ENCODE results near the gene ALS2. TPM values are rescaled to one million over a fixed set of nuclear protein-coding genes. Genes with fewer than 3 reads are reported as not detected.
"Not testable (repeated sequence)": the region's sequence is repeated elsewhere in the genome, so short reads cannot be mapped to it uniquely, and the experiment has no call there.

The ALS2 gene
- total RNA-seq = 10 to 100 TPM; 19.9 to 20.0 TPM

DNA sequence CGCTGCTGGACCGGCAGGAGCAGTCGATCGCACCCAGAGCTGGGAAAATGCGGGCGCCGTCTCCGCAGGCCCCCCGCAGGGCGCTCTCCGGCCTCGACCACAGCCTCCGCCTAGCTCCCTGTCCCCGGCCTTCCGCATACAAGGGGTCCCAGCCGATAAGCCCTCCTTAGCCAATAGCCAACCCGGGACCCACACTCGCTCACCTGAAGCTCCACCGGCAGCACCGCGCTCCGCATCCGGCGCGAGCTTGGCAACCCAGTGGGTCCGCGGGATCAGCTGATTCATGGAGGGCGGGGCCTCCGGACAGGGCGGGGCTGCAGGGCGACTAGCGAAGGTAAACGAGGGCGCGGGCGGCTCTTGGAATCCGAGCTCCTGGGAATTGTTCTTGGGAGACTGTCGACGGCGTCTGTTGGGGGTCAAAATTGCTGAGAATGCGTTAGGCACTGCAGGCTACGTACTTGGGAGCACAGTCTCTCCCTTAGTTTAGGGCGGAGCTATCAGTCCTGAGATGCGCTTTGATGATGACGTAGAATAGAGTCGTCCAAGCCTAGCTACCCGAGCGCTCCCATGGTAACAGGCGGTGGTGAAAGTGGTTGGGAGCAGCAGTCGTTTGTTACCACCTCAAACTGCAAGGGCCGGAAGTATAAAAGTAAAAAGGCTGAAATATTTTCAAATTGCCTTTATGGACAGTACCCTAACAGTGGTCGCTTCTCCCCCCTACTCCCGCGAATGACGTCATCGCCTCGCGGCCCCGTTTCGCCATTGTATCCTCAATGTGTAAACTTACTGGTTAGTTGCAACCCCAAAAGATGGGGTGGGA, at the start of gene ALS2:
TSS of gene ALS2 (minus strand) at position 260 of the 820 bp plus-strand sequence. CDS start 12,048 bp downstream, outside the sequence.
- peak; percentile 93 for DNase-seq (ENCODE audit: low spot score)
- Mint-ChIP-seq H3K27ac (peak within 1 kb of the TSS; percentile 72 to 89), H3K4me3 (peak within 1 kb of the TSS; percentile 91), H3K36me3 (no peaks in the 10 kb centered on the region), H3K9me3 (no peaks in the 10 kb centered on the region), H3K4me1 (ENCODE audit: low read depth in 2 of 2) (peaks cover 10 to 34% of the 10 kb centered on the region in 2 donors), H3K27me3 (peaks cover 7 to 8% of the 10 kb centered on the region in 2 donors)
- ATAC-seq = peak; percentile 98

DNA sequence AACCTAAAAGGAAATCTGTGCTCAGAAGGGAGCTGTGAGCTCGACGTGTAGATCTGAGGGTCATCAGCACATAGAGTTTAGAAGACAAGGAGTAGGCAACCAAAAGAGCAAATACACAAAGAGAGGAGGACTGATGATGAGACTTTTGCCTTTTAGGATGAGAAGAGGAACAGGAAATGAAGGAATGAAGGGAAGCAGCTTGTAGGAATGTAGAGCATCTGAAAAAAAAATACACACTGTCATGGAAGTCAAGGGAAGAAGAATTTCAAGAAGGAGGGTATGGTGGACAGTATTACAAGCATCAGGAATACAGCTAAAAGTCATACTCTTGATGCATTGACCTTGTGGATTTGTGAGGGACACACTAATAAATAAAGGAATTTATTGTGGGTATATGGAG, 47.5 kb upstream of the ALS2 start:
- ATAC-seq (no peak), DNase-seq (ENCODE audit: low spot score) (no peak)
- no peak overlapping the region for H3K4me3 Mint-ChIP-seq
- peaks cover 28 to 51% of the 10 kb centered on the region in 2 donors for H3K27me3 Mint-ChIP-seq
- H3K36me3 Mint-ChIP-seq = no peaks in the 10 kb centered on the region
- H3K27ac Mint-ChIP-seq = no peak overlapping the region
- H3K4me1 Mint-ChIP-seq (ENCODE audit: low read depth in 2 of 2) = no peaks in the 10 kb centered on the region
- no peaks in the 10 kb centered on the region for H3K9me3 Mint-ChIP-seq

DNA sequence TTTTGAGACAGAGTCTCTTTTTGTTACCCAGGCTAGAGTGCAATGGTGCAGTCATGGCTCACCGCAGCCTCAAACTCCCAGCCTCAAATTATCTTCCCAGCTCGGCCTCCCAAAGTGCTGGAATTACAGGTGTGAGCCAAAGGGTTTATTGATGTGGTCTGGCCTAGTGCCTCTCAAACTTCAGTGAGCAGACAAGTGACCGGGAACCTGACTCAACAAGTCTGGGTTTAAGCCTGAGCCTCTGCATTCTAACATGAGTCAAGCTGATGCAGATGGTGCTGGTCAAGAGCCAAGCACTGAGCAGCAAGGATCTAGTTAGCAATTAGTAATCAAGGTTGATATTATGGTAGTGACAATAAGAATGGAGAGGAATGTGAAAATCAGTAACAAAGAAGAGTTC, 46.9 kb upstream of the ALS2 start:
- Mint-ChIP-seq H3K27me3 (peaks cover 28 to 51% of the 10 kb centered on the region in 2 donors), H3K9me3 (no peaks in the 10 kb centered on the region), H3K36me3 (no peaks in the 10 kb centered on the region), H3K4me1 (ENCODE audit: low read depth in 2 of 2) (no peaks in the 10 kb centered on the region), H3K27ac (no peak overlapping the region), H3K4me3 (no peak overlapping the region)
- DNase-seq (ENCODE audit: low spot score) (no peak), ATAC-seq (no peak)

DNA sequence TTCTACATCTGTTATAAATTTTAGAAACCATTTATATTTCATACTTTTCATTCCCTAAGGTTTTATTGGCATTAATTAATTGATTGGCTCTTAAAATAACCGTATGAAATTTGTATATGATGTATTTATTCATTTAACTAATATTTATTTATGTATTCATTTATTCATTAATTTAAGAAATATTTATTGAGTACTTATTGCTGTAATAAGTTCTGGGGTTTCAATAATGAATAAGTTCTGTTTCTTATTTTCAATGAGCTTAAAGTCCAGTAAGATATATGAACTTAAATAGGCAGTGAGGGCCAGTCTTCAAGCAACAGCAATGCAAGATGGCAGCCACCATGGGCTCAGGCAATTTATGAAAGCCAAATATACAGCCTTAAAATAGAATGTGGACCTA, 43.5 kb upstream of the ALS2 start:
- Mint-ChIP-seq H3K27me3 (peaks cover 25 to 36% of the 10 kb centered on the region in 2 donors), H3K9me3 (no peaks in the 10 kb centered on the region), H3K36me3 (no peaks in the 10 kb centered on the region), H3K27ac (no peak overlapping the region), H3K4me1 (ENCODE audit: low read depth in 2 of 2) (no peaks in the 10 kb centered on the region), H3K4me3 (no peak overlapping the region)
- DNase-seq (ENCODE audit: low spot score) (no peak), ATAC-seq (no peak)

DNA sequence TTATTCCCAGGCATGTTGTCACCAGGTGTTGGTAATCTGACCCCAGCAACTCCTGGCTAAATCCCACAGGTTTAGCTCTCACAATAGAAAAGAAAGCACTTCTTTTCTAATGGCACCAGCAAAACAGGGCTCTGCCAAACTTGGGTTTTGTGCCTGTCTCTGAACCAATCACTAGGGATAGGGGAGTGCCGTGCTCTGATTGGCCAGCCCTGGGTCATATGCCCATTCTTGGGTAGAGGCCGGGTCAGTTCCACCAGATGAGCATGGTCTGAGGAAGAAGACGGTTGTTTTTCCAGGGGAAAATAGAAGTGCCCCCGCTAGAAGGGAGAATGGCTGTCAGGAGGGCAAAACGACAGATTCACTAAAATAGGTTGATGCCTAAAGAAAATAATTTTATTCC, 40.3 kb upstream of the ALS2 start:
- Mint-ChIP-seq H3K4me1 (ENCODE audit: low read depth in 2 of 2) (no peaks in the 10 kb centered on the region), H3K4me3 (no peak overlapping the region), H3K27me3 (peaks cover 21 to 25% of the 10 kb centered on the region in 2 donors)

DNA sequence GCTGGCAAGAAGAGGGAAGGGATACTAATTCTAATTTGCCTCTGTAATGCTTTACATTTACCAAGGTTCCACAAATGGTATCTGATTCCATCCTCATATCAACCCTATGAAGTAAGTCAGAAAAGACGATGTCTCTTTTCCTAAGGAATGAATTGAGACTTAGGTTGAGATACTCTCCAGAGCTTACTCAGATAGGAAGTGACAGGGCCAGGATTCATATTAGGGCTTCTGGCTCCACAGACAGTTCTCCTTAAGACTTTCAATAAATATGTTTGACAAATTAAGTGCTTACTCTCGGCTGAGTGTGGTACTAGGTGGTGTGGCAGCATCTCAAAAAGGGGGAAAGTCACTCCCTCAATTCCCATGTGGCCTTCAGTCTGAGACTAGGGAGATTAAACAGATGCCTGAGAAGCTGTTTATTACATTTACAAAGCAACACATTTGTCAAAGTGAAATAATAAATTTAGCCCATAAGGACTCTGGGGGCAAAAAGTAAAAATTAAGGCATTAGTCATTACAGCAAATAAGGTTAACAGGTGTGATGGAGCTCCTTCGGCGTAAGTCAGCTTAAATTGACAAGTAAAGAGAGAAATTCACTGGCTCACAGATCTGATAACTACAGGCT, 39.8 kb upstream of the ALS2 start:
- DNase-seq (ENCODE audit: low spot score) = no peak
- no peak for ATAC-seq
- Mint-ChIP-seq H3K4me1 (ENCODE audit: low read depth in 2 of 2) (no peaks in the 10 kb centered on the region), H3K4me3 (no peak overlapping the region), H3K9me3 (no peaks in the 10 kb centered on the region), H3K36me3 (no peaks in the 10 kb centered on the region), H3K27me3 (peaks cover 17 to 20% of the 10 kb centered on the region in 2 donors), H3K27ac (no peak overlapping the region)

More for the DNA sequence above, 40.3 kb upstream of the ALS2 start:
- DNase-seq (ENCODE audit: low spot score) (no peak), ATAC-seq (peak in 1 of 2 donors; percentile 48)
- no peaks in the 10 kb centered on the region for H3K9me3 Mint-ChIP-seq
- H3K36me3 Mint-ChIP-seq = no peaks in the 10 kb centered on the region
- H3K27ac Mint-ChIP-seq = no peak overlapping the region

DNA sequence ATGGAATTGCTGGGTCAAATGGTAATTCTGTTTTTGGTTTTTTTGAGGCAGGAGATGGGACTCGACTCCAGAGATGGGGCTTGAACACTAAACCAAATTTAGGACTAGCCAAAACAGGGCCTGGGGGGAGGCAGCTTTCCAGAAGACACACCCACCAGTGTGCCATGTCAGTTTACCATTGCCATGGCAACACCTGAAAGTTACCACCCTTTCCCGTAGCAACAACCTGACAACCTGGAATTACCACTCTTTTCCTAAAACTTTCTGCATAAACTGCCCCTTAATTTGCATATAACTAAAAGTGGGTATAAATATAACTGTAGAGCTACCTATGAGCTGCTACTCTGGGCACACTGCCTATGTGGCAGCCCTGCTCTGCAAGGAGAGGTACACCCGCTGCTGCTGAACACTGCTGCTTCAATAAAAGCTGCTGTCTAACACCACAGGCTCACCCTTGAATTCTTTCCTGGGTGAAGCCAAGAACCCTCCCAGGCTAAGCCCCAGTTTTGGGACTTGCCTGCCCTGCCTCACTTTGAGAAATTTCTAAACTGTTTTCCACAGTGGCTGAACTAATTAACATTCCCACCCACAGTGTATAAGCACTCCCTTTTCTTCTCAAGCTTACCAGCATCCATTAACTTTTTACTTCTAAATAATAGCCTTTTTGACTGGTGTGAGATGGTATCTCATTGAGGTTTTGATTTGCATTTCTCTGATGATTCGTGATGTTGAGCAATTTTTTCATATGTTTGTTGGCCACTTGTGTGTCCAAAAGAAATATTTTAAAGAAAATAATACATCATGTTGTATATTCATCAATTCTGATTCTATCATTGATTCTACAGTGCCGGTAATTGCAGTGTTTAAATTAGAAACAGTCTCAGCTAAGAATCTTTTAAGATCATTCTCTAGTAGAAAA, 36.2 kb upstream of the ALS2 start:
- no peaks in the 10 kb centered on the region for H3K9me3 Mint-ChIP-seq
- H3K27me3 Mint-ChIP-seq = peaks cover 17 to 25% of the 10 kb centered on the region in 2 donors
- H3K4me3 Mint-ChIP-seq = no peak overlapping the region
- H3K36me3 Mint-ChIP-seq = no peaks in the 10 kb centered on the region
- ATAC-seq (no peak), DNase-seq (ENCODE audit: low spot score) (no peak)
- H3K27ac Mint-ChIP-seq = no peak overlapping the region
- no peaks in the 10 kb centered on the region for H3K4me1 Mint-ChIP-seq (ENCODE audit: low read depth in 2 of 2)

DNA sequence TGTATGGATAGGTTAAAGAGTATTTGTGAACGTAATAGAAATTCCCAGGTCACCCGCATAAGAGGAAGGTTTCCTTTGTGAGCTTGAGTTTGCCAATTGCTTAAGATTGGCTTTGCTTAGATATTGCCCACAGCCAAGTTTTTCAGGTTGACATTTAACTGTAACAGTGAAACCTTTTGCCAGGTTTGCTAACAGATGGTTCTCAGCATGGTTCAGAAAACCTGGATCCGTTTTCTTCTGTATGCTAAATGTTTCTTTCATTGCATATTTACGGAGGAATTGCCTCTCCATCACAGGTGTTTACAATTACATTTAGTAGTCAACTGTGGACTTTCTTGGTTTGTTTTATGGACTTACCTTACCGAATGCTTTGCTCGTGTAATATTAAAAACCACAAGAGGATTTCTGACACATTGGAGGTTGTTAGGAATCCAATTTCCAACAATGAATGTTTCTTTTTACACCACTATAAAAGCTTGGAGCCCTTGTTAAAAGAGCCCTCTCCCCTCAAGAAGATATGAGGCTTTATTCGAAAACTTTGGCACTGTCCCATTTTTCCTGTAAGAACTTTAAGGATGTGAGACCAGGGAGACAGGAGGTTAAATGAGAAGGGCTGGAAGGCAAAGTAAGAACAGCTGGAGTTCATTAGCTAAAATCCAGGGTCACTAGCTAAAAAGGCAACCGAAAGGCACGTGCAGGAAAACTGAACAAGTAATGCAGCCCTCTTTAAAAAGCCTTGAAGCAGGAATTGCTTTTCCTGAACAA, 33.4 kb upstream of the ALS2 start:
- Mint-ChIP-seq H3K27ac (no peak overlapping the region), H3K9me3 (no peaks in the 10 kb centered on the region), H3K4me3 (no peak overlapping the region), H3K4me1 (ENCODE audit: low read depth in 2 of 2) (no peaks in the 10 kb centered on the region), H3K36me3 (no peaks in the 10 kb centered on the region), H3K27me3 (peaks cover 11 to 39% of the 10 kb centered on the region in 2 donors)
- DNase-seq (ENCODE audit: low spot score) (no peak), ATAC-seq (no peak)

DNA sequence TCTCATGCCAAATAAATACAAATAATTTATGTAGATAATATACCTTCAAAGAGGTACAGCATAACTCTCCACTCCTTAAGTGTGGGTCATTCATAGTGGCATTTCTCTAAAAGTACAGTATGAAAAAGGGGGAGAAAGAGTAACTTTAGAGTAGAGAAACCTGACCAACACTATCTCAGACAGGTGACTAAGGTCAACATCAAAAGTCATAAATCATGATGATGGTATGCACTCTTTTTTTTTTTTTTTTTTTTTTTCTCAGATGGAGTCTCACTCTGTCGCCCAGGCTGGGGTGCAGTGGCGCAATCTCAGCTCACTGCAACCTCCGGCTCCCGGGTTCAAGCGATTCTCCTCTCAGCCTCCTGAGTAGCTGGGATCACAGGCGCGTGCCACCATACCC, 29.9 kb upstream of the ALS2 start:
- H3K27me3 Mint-ChIP-seq = peaks cover 17 to 46% of the 10 kb centered on the region in 2 donors
- H3K36me3 Mint-ChIP-seq; DNase-seq (ENCODE audit: low spot score); H3K9me3 Mint-ChIP-seq; H3K4me3 Mint-ChIP-seq; ATAC-seq; H3K4me1 Mint-ChIP-seq (ENCODE audit: low read depth in 2 of 2); H3K27ac Mint-ChIP-seq: not testable (repeated sequence)

DNA sequence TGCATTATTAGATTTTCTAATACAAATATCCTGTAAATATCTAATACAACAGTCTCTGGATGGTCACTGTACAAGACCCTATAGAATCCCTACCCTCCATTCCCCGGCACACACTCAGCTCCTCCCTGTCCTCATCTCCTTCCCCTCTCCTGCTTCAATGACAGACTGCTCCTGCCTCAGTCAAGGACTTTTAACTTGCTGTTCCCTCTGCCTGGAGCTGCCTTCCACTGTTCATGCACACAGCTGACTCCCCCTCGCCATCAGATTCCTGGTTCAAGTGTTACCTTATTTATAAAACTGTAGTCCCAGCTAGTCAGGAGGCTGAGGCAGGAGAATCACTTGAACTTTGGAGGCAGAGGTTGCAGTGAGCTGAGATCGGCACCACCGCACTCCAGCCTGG, 28.9 kb upstream of the ALS2 start:
- Mint-ChIP-seq H3K27me3 (peaks cover 17 to 46% of the 10 kb centered on the region in 2 donors), H3K4me1 (ENCODE audit: low read depth in 2 of 2) (no peaks in the 10 kb centered on the region), H3K36me3 (no peaks in the 10 kb centered on the region), H3K4me3 (no peak overlapping the region), H3K27ac (no peak overlapping the region), H3K9me3 (no peaks in the 10 kb centered on the region)
- DNase-seq (ENCODE audit: low spot score) = no peak
- no peak for ATAC-seq

DNA sequence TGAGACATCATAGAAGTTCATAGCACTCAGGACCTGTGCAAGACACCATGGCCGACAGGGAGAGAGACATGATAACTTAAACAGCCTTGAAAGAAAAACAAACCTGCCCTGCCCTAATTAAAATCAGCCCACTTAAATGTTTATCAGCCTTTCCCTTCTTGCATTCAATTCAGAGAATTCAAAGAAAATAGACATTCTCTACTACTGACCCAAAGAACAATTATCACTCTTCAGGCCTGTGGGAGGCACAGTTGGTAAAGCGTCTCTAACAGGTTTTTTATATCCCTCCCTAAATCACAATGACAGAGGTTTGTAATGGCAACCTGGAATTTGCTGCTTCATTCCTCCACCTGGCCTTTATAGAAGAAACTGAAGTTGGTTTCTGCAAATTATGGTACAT, 27.3 kb upstream of the ALS2 start:
- DNase-seq (ENCODE audit: low spot score) = no peak
- Mint-ChIP-seq H3K27me3 (peaks cover 13 to 37% of the 10 kb centered on the region in 2 donors), H3K9me3 (no peaks in the 10 kb centered on the region), H3K27ac (no peak overlapping the region), H3K36me3 (no peaks in the 10 kb centered on the region), H3K4me1 (ENCODE audit: low read depth in 2 of 2) (no peaks in the 10 kb centered on the region), H3K4me3 (no peak overlapping the region)
- no peak for ATAC-seq

DNA sequence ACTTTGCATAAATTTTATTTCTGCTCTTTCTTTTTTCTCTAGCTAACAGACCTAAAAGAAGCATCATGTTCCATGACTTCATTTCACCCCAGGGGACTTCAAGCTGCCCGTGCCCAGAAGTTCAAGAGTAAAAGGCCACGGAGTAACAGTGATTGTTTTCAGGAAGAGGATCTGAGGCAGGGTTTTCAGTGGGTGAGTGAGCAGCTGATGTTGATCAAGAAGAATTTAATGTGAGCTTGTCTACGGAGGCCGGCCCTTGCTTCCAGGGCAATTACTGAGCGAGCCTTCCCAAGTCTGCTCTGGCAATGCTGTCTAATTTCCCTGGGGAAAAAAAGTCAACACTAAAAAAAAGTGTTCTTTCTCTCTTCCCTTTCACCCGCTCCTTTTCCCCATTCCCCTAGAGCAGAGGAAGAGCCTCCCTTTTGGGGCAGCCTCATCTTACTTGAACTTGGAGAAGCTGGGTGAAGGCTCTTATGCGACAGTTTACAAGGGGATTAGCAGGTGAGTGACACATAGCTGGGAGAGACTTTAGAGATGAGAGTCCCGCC, 26.8 kb upstream of the ALS2 start:
- ATAC-seq (no peak), DNase-seq (ENCODE audit: low spot score) (no peak)
- peaks cover 15 to 42% of the 10 kb centered on the region in 2 donors for H3K27me3 Mint-ChIP-seq
- no peaks in the 10 kb centered on the region for H3K36me3 Mint-ChIP-seq
- H3K27ac Mint-ChIP-seq = no peak overlapping the region
- no peak overlapping the region for H3K4me3 Mint-ChIP-seq
- no peaks in the 10 kb centered on the region for H3K4me1 Mint-ChIP-seq (ENCODE audit: low read depth in 2 of 2)
- no peaks in the 10 kb centered on the region for H3K9me3 Mint-ChIP-seq

Data from natural killer cell treated with Interleukin-12 subunit alpha and Interleukin-12 subunit beta and Interleukin-15 and Interleukin-18, amount 100 ng/mL, for 72 hours (primary cell).